A549 (cell line): ENCODE data around the gene TARDBP.

Source experiments
- CTCF ChIP-seq: fragments of >200 bp; sonication (Bioruptor Twin); formaldehyde crosslinking; IDR thresholded peaks from 3 replicates; pipeline ENCODE4 v1.5.1; 2016
- JUNB ChIP-seq: fragments of >200 bp; sonication (Bioruptor Twin); formaldehyde crosslinking; IDR thresholded peaks from 2 replicates; pipeline ENCODE4 v1.6.1; 2016
- MAFK ChIP-seq: fragments of 450-650 bp; IDR thresholded peaks from 2 replicates; pipeline ENCODE4 v1.6.1; 2014; ENCODE audit not compliant: partially characterized antibody
- MAX ChIP-seq: IDR thresholded peaks from 2 replicates; pipeline ENCODE4 v1.6.1; 2012
- MYC ChIP-seq: IDR thresholded peaks from 2 replicates; pipeline ENCODE4 v1.6.1; 2012; ENCODE audit warnings: mild to moderate bottlenecking, inconsistent platforms, low read length, improper control_type of control experiment, borderline replicate concordance
- NR3C1 ChIP-seq: fragments of >200 bp; sonication (Bioruptor Twin); formaldehyde crosslinking; IDR thresholded peaks from 3 replicates; pipeline ENCODE4 v1.6.1; 2017
- POLR2A ChIP-seq: IDR thresholded peaks from 2 replicates; pipeline ENCODE4 v1.6.1; 2012; ENCODE audit warnings: mild to moderate bottlenecking, low read length
- RAD21 ChIP-seq, 2 experiments: fragments of >200 bp in 1 of 2; sonication (Bioruptor Twin) in 1 of 2; formaldehyde crosslinking in 1 of 2; IDR thresholded peaks in 1 of 2; conservative IDR thresholded peaks in 1 of 2; 2 replicates in 1 of 2; 3 replicates in 1 of 2; pipeline ENCODE4 v1.6.1; 2012 to 2018; ENCODE audit warnings: inconsistent platforms in 1 of 2
- TF ChIP-seq, protein P1 (sequence below): IDR thresholded peaks from 2 replicates; pipeline ENCODE4 v1.6.1; 2012

DNA sequence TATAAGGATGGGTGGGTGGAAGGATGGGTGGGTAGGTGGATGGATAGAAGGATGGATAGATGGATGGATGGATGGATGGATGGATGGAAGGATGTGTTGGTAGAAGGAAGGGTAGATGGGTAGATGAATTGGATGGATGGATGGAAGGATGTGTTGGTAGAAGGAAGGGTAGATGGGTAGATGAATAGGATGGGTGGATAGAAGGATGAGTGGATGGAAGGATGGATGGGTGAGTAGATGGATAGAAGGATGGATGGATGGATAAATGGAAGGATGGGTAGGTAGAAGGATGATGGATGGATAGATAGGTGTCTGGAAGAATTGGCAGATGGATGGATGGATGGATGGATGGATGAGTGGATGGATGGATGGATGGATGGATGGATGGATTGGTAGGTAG lies 28.6 kb downstream of the TARDBP start:
- TF ChIP-seq POLR2A (no peak), RAD21 (conservative IDR thresholded peaks at IDR 0.05 in 1 of 2, IDR thresholded peaks at IDR 0.05 in 1 of 2) (no peak), CTCF (no peak), JUNB (no peak), MYC (no peak), MAX (no peak), MAFK (no peak), NR3C1 (no peak)
- TF ChIP-seq, protein P1, sequence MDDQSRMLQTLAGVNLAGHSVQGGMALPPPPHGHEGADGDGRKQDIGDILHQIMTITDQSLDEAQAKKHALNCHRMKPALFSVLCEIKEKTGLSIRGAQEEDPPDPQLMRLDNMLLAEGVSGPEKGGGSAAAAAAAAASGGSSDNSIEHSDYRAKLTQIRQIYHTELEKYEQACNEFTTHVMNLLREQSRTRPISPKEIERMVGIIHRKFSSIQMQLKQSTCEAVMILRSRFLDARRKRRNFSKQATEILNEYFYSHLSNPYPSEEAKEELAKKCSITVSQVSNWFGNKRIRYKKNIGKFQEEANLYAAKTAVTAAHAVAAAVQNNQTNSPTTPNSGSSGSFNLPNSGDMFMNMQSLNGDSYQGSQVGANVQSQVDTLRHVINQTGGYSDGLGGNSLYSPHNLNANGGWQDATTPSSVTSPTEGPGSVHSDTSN: no peak
